ENCODE results near the gene TDRD7.
A peak's percentile ranks its signal among the peaks of the same experiment; 100 is the strongest.

Gene TDRD7

GRCh38 chr9:97384406-97385262 lies 27.3 kb upstream of the TDRD7 start:
- DNase-seq (ENCODE audit: extremely low spot score) = no peak
- CTCF ChIA-PET = interaction anchor here (0.6 to 0.7 kb wide), 2 partner anchors 118 to 214 kb away, joined by 3 to 4 read pairs; no protein-coding TSS in a partner anchor
- POLR2A ChIA-PET = no interaction called here
- TF ChIP-seq HDGF (IDR thresholded peaks at IDR 0.05; ENCODE audit: borderline replicate concordance) = no peak
- TF ChIP-seq TARDBP (IDR thresholded peaks at IDR 0.05) = no peak
- TF ChIP-seq NFRKB (IDR thresholded peaks at IDR 0.05) = no peak
- no peak for TF ChIP-seq SP1 (IDR thresholded peaks at IDR 0.05)
- TF ChIP-seq FOXK2 (IDR thresholded peaks at IDR 0.05) = no peak
- no peak for TF ChIP-seq SUZ12 (IDR thresholded peaks at IDR 0.05)
- TF ChIP-seq ARNT (IDR thresholded peaks at IDR 0.05) = no peak

GRCh38 chr9:97385626-97386264 lies 26.2 kb upstream of the TDRD7 start:
- DNase-seq (ENCODE audit: extremely low spot score) = no peak
- ChIA-PET POLR2A (no interaction called here), CTCF (interaction anchor here (0.6 to 1.7 kb wide), 3 partner anchors 12 to 774 kb away, joined by 3 to 4 read pairs (median 3); no protein-coding TSS in a partner anchor)
- TF ChIP-seq ELF4 (IDR thresholded peaks at IDR 0.05) (no peak), PKNOX1 (IDR thresholded peaks at IDR 0.05) (no peak)

DNA sequence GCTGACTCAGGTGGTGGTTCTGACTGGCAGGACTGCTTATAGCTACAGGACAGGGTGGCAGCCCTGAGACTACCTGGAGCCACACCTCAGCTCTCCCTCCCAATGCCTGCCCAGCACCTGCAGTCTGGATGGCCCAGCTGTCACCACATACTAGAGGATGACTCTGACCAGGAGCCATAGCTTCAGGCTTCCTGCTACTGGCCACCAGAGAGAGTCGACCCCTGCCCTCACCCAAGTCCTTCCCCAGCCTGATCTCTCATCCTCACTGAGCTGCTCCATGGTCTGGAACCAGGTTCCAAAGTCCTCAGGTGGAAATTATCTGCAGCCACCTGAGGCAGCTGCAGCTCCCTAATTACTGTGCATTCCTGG lies 25.6 kb upstream of the TDRD7 start:
- TF ChIP-seq TARDBP (IDR thresholded peaks at IDR 0.05) = no peak
- TF ChIP-seq BHLHE40 (IDR thresholded peaks at IDR 0.05; ENCODE audit: borderline replicate concordance) = no peak
- no peak for TF ChIP-seq CTBP1 (IDR thresholded peaks at IDR 0.05; ENCODE audit: borderline replicate concordance)
- TF ChIP-seq SUZ12 (IDR thresholded peaks at IDR 0.05) = no peak
- TF ChIP-seq NFRKB (IDR thresholded peaks at IDR 0.05) = no peak
- no peak for TF ChIP-seq ZNF384 (IDR thresholded peaks at IDR 0.05)
- TF ChIP-seq L3MBTL2 (conservative IDR thresholded peaks at IDR 0.05) = no peak
- no peak for TF ChIP-seq HDGF (IDR thresholded peaks at IDR 0.05; ENCODE audit: borderline replicate concordance)
- no peak for TF ChIP-seq FOXM1 (IDR thresholded peaks at IDR 0.05; ENCODE audit: borderline replicate concordance)
- TF ChIP-seq PKNOX1 (IDR thresholded peaks at IDR 0.05) = no peak
- no peak for TF ChIP-seq ARNT (IDR thresholded peaks at IDR 0.05)
- TF ChIP-seq FOXK2 (IDR thresholded peaks at IDR 0.05) = no peak
- TF ChIP-seq FOXA1 (IDR thresholded peaks at IDR 0.05) = no peak
- no peak for TF ChIP-seq ELF4 (IDR thresholded peaks at IDR 0.05)
- DNase-seq (ENCODE audit: extremely low spot score) = no peak
- ChIA-PET POLR2A (no interaction called here), CTCF (interaction anchor here (0.5 to 1.7 kb wide), 3 partner anchors 11 to 774 kb away, joined by 3 to 4 read pairs (median 3); no protein-coding TSS in a partner anchor)

GRCh38 chr9:97386733-97387503 lies 25.0 kb upstream of the TDRD7 start:
- TF ChIP-seq FOXK2 (IDR thresholded peaks at IDR 0.05) (no peak), FOXA1 (IDR thresholded peaks at IDR 0.05) (no peak), ZNF384 (IDR thresholded peaks at IDR 0.05) (no peak), TARDBP (IDR thresholded peaks at IDR 0.05) (no peak), BHLHE40 (IDR thresholded peaks at IDR 0.05; ENCODE audit: borderline replicate concordance) (no peak)
- POLR2A ChIA-PET = no interaction called here
- peak; percentile 87 for DNase-seq (ENCODE audit: extremely low spot score)
- CTCF ChIA-PET = interaction anchor here (0.5 to 1.7 kb wide), 6 partner anchors 11 to 775 kb away, joined by 3 to 7 read pairs (median 3); no protein-coding TSS in a partner anchor

DNA sequence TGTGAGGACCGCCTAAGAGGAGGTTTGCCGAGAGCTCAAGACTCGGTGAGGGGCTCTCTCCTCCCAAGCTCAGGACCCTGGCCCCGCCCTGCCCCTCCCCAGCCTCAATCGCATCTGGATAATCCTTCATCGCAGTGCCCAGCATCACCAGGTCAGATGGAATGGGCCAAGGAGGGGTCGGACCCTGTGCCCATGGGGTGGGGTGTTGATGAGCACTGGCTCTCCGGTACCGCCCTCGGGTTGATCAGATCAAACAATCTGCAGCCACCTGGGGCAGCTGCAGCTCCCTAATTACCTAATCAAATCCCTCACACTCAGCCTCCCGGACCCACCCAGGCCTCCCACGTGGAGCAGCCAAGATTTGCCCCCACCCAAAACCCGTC lies 24.4 kb upstream of the TDRD7 start:
- TF ChIP-seq NFRKB (IDR thresholded peaks at IDR 0.05) (no peak), PKNOX1 (IDR thresholded peaks at IDR 0.05) (no peak), TARDBP (IDR thresholded peaks at IDR 0.05) (no peak), FOXK2 (IDR thresholded peaks at IDR 0.05) (no peak), FOXM1 (IDR thresholded peaks at IDR 0.05; ENCODE audit: borderline replicate concordance) (no peak), SP1 (IDR thresholded peaks at IDR 0.05) (no peak), ELF4 (IDR thresholded peaks at IDR 0.05) (no peak), HDGF (IDR thresholded peaks at IDR 0.05; ENCODE audit: borderline replicate concordance) (no peak), BHLHE40 (IDR thresholded peaks at IDR 0.05; ENCODE audit: borderline replicate concordance) (no peak), FOXA1 (IDR thresholded peaks at IDR 0.05) (no peak), ARNT (IDR thresholded peaks at IDR 0.05) (no peak), ZNF384 (IDR thresholded peaks at IDR 0.05) (no peak), CTBP1 (IDR thresholded peaks at IDR 0.05; ENCODE audit: borderline replicate concordance) (no peak), SUZ12 (IDR thresholded peaks at IDR 0.05) (no peak), L3MBTL2 (conservative IDR thresholded peaks at IDR 0.05) (no peak), LEF1 (IDR thresholded peaks at IDR 0.05; ENCODE audit: borderline replicate concordance) (no peak)
- ChIA-PET POLR2A (no interaction called here), CTCF (interaction anchor here (0.6 to 1.0 kb wide), 3 partner anchors 150 to 212 kb away, joined by 3 to 7 read pairs (median 3); no protein-coding TSS in a partner anchor)
- DNase-seq (ENCODE audit: extremely low spot score) = no peak
